Neural cell (in vitro differentiated cells): ENCODE results near the gene CEP128. TPM values are rescaled to one million over a fixed set of nuclear protein-coding genes. Genes with fewer than 3 reads are reported as not detected.

Experiments used
- H2AFZ ChIP-seq: fragments of 200-600, 300-800 bp; sonication (generic), shearing (Covaris generic); 2 replicates; pipeline ENCODE4 v1.6.0; 2014; ENCODE audit warnings: low read depth, mild to moderate bottlenecking, antibody characterized with exemption, low read length, moderate library complexity
- H3F3A ChIP-seq: fragments of 200-600 bp; shearing (Covaris generic); 2 replicates; pipeline ENCODE4 v1.6.1; 2016; ENCODE audit warnings: mild to moderate bottlenecking, moderate library complexity, mixed read lengths, antibody characterized with exemption, low read length; ENCODE audit not compliant: insufficient read depth, poor library complexity, severe bottlenecking
- H3K27ac ChIP-seq: fragments of 200-600, 300-800 bp; sonication (generic), shearing (Covaris generic); 2 replicates; pipeline ENCODE4 v1.5.1; 2014; ENCODE audit warnings: mild to moderate bottlenecking, low read length, moderate library complexity
- H3K27me3 ChIP-seq: fragments of 300-800, 200-600 bp; sonication (generic), shearing (Covaris generic); 2 replicates; pipeline ENCODE4 v1.6.0; 2014; ENCODE audit warnings: mild to moderate bottlenecking, low read depth, low read length, moderate library complexity; ENCODE audit not compliant: insufficient read depth
- H3K36me3 ChIP-seq: fragments of 300-800, 200-600 bp; sonication (generic), shearing (Covaris generic); 2 replicates; pipeline ENCODE4 v1.5.1; 2014; ENCODE audit warnings: mild to moderate bottlenecking, antibody characterized with exemption, low read length, moderate library complexity; ENCODE audit not compliant: insufficient read depth
- H3K4me2 ChIP-seq: fragments of 300-800, 200-600 bp; sonication (generic), shearing (Covaris generic); 2 replicates; pipeline ENCODE4 v1.6.0; 2014; ENCODE audit warnings: mild to moderate bottlenecking, low read length
- H3K4me3 ChIP-seq: fragments of 300-800, 200-600 bp; sonication (generic), shearing (Covaris generic); 2 replicates; pipeline ENCODE4 v1.5.1; 2014; ENCODE audit warnings: mild to moderate bottlenecking, low read length, moderate library complexity
- H3K79me2 ChIP-seq: fragments of 200-600 bp; shearing (Covaris generic); replicated peaks from 2 replicates; pipeline ENCODE4 v1.6.0; 2014; ENCODE audit warnings: mild to moderate bottlenecking, low read length, moderate library complexity; ENCODE audit not compliant: insufficient read depth
- H3K9ac ChIP-seq: fragments of 300-800, 200-600 bp; sonication (generic), shearing (Covaris generic); 2 replicates; pipeline ENCODE4 v1.6.1; 2016; ENCODE audit warnings: mild to moderate bottlenecking, low read length, mixed read lengths
- H3K9me2 ChIP-seq: fragments of 200-600 bp; shearing (Covaris generic); 2 replicates; pipeline ENCODE4 v1.6.1; 2016; ENCODE audit warnings: mild to moderate bottlenecking, low read length, mixed read lengths; ENCODE audit not compliant: insufficient read depth
- H3K9me3 ChIP-seq: fragments of 200-600, 300-800 bp; sonication (generic), shearing (Covaris generic); 2 replicates; pipeline ENCODE4 v1.6.1; 2016; ENCODE audit warnings: mild to moderate bottlenecking, mixed run types, low read length, moderate library complexity, mixed read lengths
- H4K20me1 ChIP-seq: fragments of 200-600 bp; shearing (Covaris generic); 2 replicates; pipeline ENCODE4 v1.6.1; 2016; ENCODE audit warnings: mild to moderate bottlenecking, mixed run types; ENCODE audit not compliant: insufficient read depth
- EP300 ChIP-seq: fragments of 450-650 bp; conservative IDR thresholded peaks from 2 replicates; pipeline ENCODE4 v1.6.1; 2014; ENCODE audit warnings: antibody characterized with exemption, mild to moderate bottlenecking, moderate library complexity; ENCODE audit not compliant: poor library complexity, severe bottlenecking
- EZH2 ChIP-seq: fragments of 200-600, 300-800 bp; shearing (Covaris generic), sonication (generic); IDR thresholded peaks from 2 replicates; pipeline ENCODE4 v1.6.1; 2014; ENCODE audit warnings: antibody characterized with exemption, low read length, borderline replicate concordance, mild to moderate bottlenecking; ENCODE audit not compliant: insufficient read depth, poor library complexity, severe bottlenecking
- MXI1 ChIP-seq: fragments of 450-650 bp; conservative IDR thresholded peaks from 2 replicates; pipeline ENCODE4 v1.6.1; 2014; ENCODE audit warnings: antibody characterized with exemption, mild to moderate bottlenecking; ENCODE audit not compliant: poor library complexity, severe bottlenecking
- POLR2AphosphoS5 ChIP-seq: IDR thresholded peaks from 2 replicates; pipeline ENCODE4 v1.6.1; 2012
- RAD21 ChIP-seq: fragments of 450-650 bp; conservative IDR thresholded peaks from 2 replicates; pipeline ENCODE4 v1.6.1; 2014; ENCODE audit warnings: antibody characterized with exemption, mild to moderate bottlenecking, moderate library complexity
- SMC3 ChIP-seq: fragments of 450-650 bp; conservative IDR thresholded peaks from 2 replicates; pipeline ENCODE4 v1.6.1; 2014; ENCODE audit warnings: antibody characterized with exemption, mild to moderate bottlenecking, moderate library complexity; ENCODE audit not compliant: poor library complexity
- TAF1 ChIP-seq: IDR thresholded peaks from 2 replicates; pipeline ENCODE4 v1.6.1; 2012; ENCODE audit warnings: low read depth
- polyA plus RNA-seq: library from polyadenylated mRNA; depleted of rRNA; stranded (reverse); fragments of >200 nt; gene quantifications from 2 replicates; pipeline ENCODE4 v1.2.3, GENCODE V29; 2014
- TF ChIP-seq, protein P1 (sequence below): IDR thresholded peaks from 2 replicates; pipeline ENCODE4 v1.6.1; 2012; ENCODE audit warnings: borderline replicate concordance
- TF ChIP-seq, protein P2 (sequence below): fragments of 450-650 bp; IDR thresholded peaks from 2 replicates; pipeline ENCODE4 v1.5.1; 2014; ENCODE audit warnings: antibody characterized with exemption, mild to moderate bottlenecking, moderate library complexity; ENCODE audit not compliant: poor library complexity, severe bottlenecking

The CEP128 gene
- polyA plus RNA-seq, 1 donor from 2014 or later = 5.5 TPM

DNA sequence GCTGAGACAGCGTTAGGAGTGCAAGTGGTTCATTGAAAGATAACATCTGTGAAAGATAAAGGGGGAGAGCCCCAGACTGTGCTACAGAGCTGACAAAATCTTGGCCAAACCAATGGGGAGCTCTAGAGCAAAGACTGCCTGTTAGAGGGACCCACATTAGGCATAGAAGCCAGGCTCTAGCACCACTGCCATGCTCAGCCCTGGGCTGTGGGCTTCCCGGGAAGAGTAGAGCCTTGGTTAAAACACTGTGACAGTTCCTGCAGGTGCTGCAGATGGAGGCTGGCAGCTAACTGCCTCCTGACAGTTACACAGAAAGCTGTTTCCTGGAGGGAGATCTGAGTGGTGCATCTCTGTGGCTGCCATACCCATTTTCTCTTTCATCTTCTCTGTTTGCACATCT lies 36.9 kb upstream of the CEP128 start:
- Histone ChIP-seq H3K27me3 (no peaks in the 10 kb centered on the region), H3K4me2 (no peak overlapping the region)
- no peak for TF ChIP-seq MXI1
- TF ChIP-seq, protein P1, sequence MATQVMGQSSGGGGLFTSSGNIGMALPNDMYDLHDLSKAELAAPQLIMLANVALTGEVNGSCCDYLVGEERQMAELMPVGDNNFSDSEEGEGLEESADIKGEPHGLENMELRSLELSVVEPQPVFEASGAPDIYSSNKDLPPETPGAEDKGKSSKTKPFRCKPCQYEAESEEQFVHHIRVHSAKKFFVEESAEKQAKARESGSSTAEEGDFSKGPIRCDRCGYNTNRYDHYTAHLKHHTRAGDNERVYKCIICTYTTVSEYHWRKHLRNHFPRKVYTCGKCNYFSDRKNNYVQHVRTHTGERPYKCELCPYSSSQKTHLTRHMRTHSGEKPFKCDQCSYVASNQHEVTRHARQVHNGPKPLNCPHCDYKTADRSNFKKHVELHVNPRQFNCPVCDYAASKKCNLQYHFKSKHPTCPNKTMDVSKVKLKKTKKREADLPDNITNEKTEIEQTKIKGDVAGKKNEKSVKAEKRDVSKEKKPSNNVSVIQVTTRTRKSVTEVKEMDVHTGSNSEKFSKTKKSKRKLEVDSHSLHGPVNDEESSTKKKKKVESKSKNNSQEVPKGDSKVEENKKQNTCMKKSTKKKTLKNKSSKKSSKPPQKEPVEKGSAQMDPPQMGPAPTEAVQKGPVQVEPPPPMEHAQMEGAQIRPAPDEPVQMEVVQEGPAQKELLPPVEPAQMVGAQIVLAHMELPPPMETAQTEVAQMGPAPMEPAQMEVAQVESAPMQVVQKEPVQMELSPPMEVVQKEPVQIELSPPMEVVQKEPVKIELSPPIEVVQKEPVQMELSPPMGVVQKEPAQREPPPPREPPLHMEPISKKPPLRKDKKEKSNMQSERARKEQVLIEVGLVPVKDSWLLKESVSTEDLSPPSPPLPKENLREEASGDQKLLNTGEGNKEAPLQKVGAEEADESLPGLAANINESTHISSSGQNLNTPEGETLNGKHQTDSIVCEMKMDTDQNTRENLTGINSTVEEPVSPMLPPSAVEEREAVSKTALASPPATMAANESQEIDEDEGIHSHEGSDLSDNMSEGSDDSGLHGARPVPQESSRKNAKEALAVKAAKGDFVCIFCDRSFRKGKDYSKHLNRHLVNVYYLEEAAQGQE = no peak
- TF ChIP-seq, protein P2, sequence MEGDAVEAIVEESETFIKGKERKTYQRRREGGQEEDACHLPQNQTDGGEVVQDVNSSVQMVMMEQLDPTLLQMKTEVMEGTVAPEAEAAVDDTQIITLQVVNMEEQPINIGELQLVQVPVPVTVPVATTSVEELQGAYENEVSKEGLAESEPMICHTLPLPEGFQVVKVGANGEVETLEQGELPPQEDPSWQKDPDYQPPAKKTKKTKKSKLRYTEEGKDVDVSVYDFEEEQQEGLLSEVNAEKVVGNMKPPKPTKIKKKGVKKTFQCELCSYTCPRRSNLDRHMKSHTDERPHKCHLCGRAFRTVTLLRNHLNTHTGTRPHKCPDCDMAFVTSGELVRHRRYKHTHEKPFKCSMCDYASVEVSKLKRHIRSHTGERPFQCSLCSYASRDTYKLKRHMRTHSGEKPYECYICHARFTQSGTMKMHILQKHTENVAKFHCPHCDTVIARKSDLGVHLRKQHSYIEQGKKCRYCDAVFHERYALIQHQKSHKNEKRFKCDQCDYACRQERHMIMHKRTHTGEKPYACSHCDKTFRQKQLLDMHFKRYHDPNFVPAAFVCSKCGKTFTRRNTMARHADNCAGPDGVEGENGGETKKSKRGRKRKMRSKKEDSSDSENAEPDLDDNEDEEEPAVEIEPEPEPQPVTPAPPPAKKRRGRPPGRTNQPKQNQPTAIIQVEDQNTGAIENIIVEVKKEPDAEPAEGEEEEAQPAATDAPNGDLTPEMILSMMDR = no peak
- TF ChIP-seq EZH2 = no peak
- TF ChIP-seq POLR2AphosphoS5 = no peak
- TF ChIP-seq RAD21 = no peak
- no peak for TF ChIP-seq EP300
- no peak for TF ChIP-seq TAF1
- no peak for TF ChIP-seq SMC3

DNA sequence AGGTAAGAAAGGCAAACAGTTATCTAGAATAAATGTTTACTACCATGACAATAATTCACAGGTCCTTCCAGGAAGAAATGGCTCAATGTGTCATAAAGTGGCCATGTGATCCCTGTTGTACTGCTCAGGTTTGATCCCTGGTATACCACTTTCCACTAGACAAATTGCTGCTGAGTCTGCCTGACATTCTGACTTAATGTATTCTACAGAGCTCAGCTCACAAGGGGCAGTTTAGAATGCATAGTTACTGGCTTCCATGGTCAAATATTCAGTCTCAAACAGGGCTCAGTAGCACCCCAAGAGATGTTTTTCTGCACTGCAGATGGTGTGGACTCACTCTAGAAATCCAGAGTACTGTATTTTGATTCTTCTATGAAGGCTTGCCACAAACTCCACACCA lies 35.7 kb upstream of the CEP128 start:
- H4K20me1 ChIP-seq = no peaks in the 10 kb centered on the region
- no peak overlapping the region for H3K4me3 ChIP-seq
- no peak overlapping the region for H3K9ac ChIP-seq
- H3K36me3 ChIP-seq = no peaks in the 10 kb centered on the region
- H3K27me3 ChIP-seq = no peaks in the 10 kb centered on the region
- H3K9me3 ChIP-seq = no peaks in the 10 kb centered on the region
- no peak overlapping the region for H3K4me2 ChIP-seq
- no peak for TF ChIP-seq SMC3
- TF ChIP-seq, protein P2 = no peak
- TF ChIP-seq, protein P1 = no peak
- no peak for TF ChIP-seq TAF1
- no peaks in the 10 kb centered on the region for H3F3A ChIP-seq
- no peak overlapping the region for H3K27ac ChIP-seq
- H2AFZ ChIP-seq = no peak overlapping the region
- H3K79me2 ChIP-seq = no peaks in the 10 kb centered on the region
- no peaks in the 10 kb centered on the region for H3K9me2 ChIP-seq

More for the DNA sequence above, 36.9 kb upstream of the CEP128 start:
- H3K9ac ChIP-seq = no peak overlapping the region
- no peak overlapping the region for H3K27ac ChIP-seq
- no peaks in the 10 kb centered on the region for H3F3A ChIP-seq
- H2AFZ ChIP-seq = no peak overlapping the region
- no peaks in the 10 kb centered on the region for H3K9me3 ChIP-seq
- H3K79me2 ChIP-seq = no peaks in the 10 kb centered on the region
- H3K4me3 ChIP-seq = no peak overlapping the region
- no peaks in the 10 kb centered on the region for H3K36me3 ChIP-seq
- no peaks in the 10 kb centered on the region for H4K20me1 ChIP-seq
- no peaks in the 10 kb centered on the region for H3K9me2 ChIP-seq
